ENCODE data around the gene SLC35B1.

- TF ChIP-seq ZNF274 (IDR thresholded peaks at IDR 0.05; ENCODE audit: low read depth, low read length) (no peak), YY1 (IDR thresholded peaks at IDR 0.05; ENCODE audit: insufficient read depth, insufficient read length) (no peak)
Observed at GRCh38 chr17:49664706-49665211, 43.0 kb downstream of the SLC35B1 start.

Data from NT2/D1 (cell line).